GM12864 (cell line): ENCODE results near the gene GPR27.

Source experiments
- DNase-seq: peaks from one replicate; pipeline ENCODE4 v3.0.0-alpha.2; 2011; ENCODE audit warnings: low read depth
- H3K4me3 ChIP-seq: 2 replicates; pipeline ENCODE4 v1.5.1; 2011; ENCODE audit warnings: mild to moderate bottlenecking, low read depth, low read length, control low read depth
- CTCF ChIP-seq: IDR thresholded peaks from 2 replicates; pipeline ENCODE4 v1.5.1; 2011; ENCODE audit warnings: low read depth, mild to moderate bottlenecking, moderate library complexity, low read length, control low read depth, inconsistent platforms; ENCODE audit errors: missing control alignments

GPR27 gene

GRCh38 chr3:71710906-71711494 is 42.7 kb upstream of the GPR27 start:
- TF ChIP-seq CTCF: peak; percentile 48

GRCh38 chr3:71713041-71713440 is 40.6 kb upstream of the GPR27 start:
- DNase-seq: no peak
- TF ChIP-seq CTCF: no peak
- H3K4me3 ChIP-seq: no peak overlapping the region

More at GRCh38 chr3:71710906-71711494, 42.7 kb upstream of the GPR27 start:
- peak; percentile 12 for DNase-seq
- no peak overlapping the region for H3K4me3 ChIP-seq

- no peak for TF ChIP-seq CTCF
Measured at GRCh38 chr3:71714595-71714994, 39.1 kb upstream of the GPR27 start.

GRCh38 chr3:71718072-71718471 is 35.6 kb upstream of the GPR27 start:
- H3K4me3 ChIP-seq: no peak overlapping the region
- TF ChIP-seq CTCF: no peak
- no peak for DNase-seq

More at GRCh38 chr3:71714595-71714994, 39.1 kb upstream of the GPR27 start:
- no peak overlapping the region for H3K4me3 ChIP-seq
- DNase-seq: no peak

- TF ChIP-seq CTCF: no peak
- H3K4me3 ChIP-seq: no peak overlapping the region
- no peak for DNase-seq
Measured at GRCh38 chr3:71721002-71721401, 32.7 kb upstream of the GPR27 start.

- no peak overlapping the region for H3K4me3 ChIP-seq
- DNase-seq: no peak
- no peak for TF ChIP-seq CTCF
Measured at GRCh38 chr3:71721651-71722157, 32.0 kb upstream of the GPR27 start.

- no peak for TF ChIP-seq CTCF
- H3K4me3 ChIP-seq: no peak overlapping the region
- DNase-seq: no peak
Measured at GRCh38 chr3:71722693-71723092, 31.0 kb upstream of the GPR27 start.
